Activated T-helper 1 cell treated with anti-CD3 and anti-CD28 coated beads, Interleukin-12 subunit alpha, Interleukin-12 subunit beta, Interleukin-2, Interleukin-4 antibody, amounts not matched to agents 30 ng/mL and 10 ng/mL and 1 ng/mL, durations not matched to agents 14 hours and 24 hours and 36 hours (primary cell): ENCODE measurements around the gene KANSL3. TPM values are rescaled to one million over a fixed set of nuclear protein-coding genes. Genes with fewer than 3 reads are reported as not detected.

Experiments used
- DNase-seq: peaks from one replicate; pipeline ENCODE4 v3.0.0; 2021; ENCODE audit warnings: low spot score
- H3K27ac Mint-ChIP-seq: one replicate; pipeline ENCODE4 v1.8.0; 2021; ENCODE audit warnings: mild to moderate bottlenecking, mixed read lengths
- H3K27me3 Mint-ChIP-seq: one replicate; pipeline ENCODE4 v1.8.0; 2022; ENCODE audit warnings: mild to moderate bottlenecking, moderate library complexity, mixed read lengths; ENCODE audit not compliant: insufficient read depth
- H3K36me3 Mint-ChIP-seq: one replicate; pipeline ENCODE4 v1.8.0; 2021; ENCODE audit warnings: low read depth, mixed read lengths
- H3K4me1 Mint-ChIP-seq: one replicate; pipeline ENCODE4 v1.8.0; 2021; ENCODE audit warnings: low read depth, mixed read lengths
- H3K4me3 Mint-ChIP-seq: one replicate; pipeline ENCODE4 v1.8.0; 2021; ENCODE audit warnings: mild to moderate bottlenecking, moderate library complexity, mixed read lengths
- H3K9me3 Mint-ChIP-seq: one replicate; pipeline ENCODE4 v1.8.0; 2021; ENCODE audit warnings: mixed read lengths
- intact Hi-C: fragments of 100-400 bp; cut with micrococcal nuclease; formaldehyde crosslinking; loops from one replicate; pipeline ENCODE4 v1.15.1; 2024
- total RNA-seq: library from RNA; stranded (reverse); gene quantifications from 2 replicates; pipeline ENCODE4 v1.2.3, GENCODE V29; 2022

The KANSL3 gene
- total RNA-seq, 1 donor from 2014 or later = 55.0 TPM

GRCh38 chr2:96616535-96616934, 21.6 kb downstream of the KANSL3 start:
- H3K27ac Mint-ChIP-seq = peak overlapping the region; percentile 90
- peaks cover 34% of the 10 kb centered on the region for H3K4me1 Mint-ChIP-seq
- H3K27me3 Mint-ChIP-seq = no peaks in the 10 kb centered on the region
- DNase-seq = no peak
- no peaks in the 10 kb centered on the region for H3K9me3 Mint-ChIP-seq
- intact Hi-C loops = loop anchor here (2.0 to 5.0 kb wide), 3 partner anchors 20 to 146 kb away; partner anchors contain the start of genes ARID5A and CNNM4
- H3K4me3 Mint-ChIP-seq = peak overlapping the region; percentile 6
- H3K36me3 Mint-ChIP-seq = peaks cover 51% of the 10 kb centered on the region

- intact Hi-C loops = loop anchor here (2.0 to 5.0 kb wide), 3 partner anchors 21 to 146 kb away; partner anchors contain the start of genes ARID5A and CNNM4
- no peaks in the 10 kb centered on the region for H3K27me3 Mint-ChIP-seq
- peaks cover 55% of the 10 kb centered on the region for H3K36me3 Mint-ChIP-seq
- H3K9me3 Mint-ChIP-seq = no peaks in the 10 kb centered on the region
- H3K4me1 Mint-ChIP-seq = peaks cover 34% of the 10 kb centered on the region
- no peak overlapping the region for H3K4me3 Mint-ChIP-seq
- DNase-seq = no peak
- peak overlapping the region; percentile 90 for H3K27ac Mint-ChIP-seq
These were observed 22.0 kb downstream of the KANSL3 start for GRCh38 chr2:96616128-96616527.

- intact Hi-C loops = no loop called here
- Mint-ChIP-seq H3K9me3 (no peaks in the 10 kb centered on the region), H3K27me3 (no peaks in the 10 kb centered on the region), H3K4me3 (no peak overlapping the region), H3K36me3 (peaks cover 77% of the 10 kb centered on the region), H3K27ac (peak overlapping the region; percentile 35), H3K4me1 (peaks cover 25% of the 10 kb centered on the region)
- DNase-seq = no peak
These were observed 29.4 kb downstream of the KANSL3 start for GRCh38 chr2:96608469-96609455.

GRCh38 chr2:96604104-96604503, 34.0 kb downstream of the KANSL3 start:
- no peak overlapping the region for H3K27ac Mint-ChIP-seq
- H3K36me3 Mint-ChIP-seq = peaks cover 75% of the 10 kb centered on the region
- intact Hi-C loops = loop anchor here (5.0 kb wide), 1 partner anchor 33 kb away; the partner anchor contains the start of gene KANSL3
- no peak for DNase-seq
- no peaks in the 10 kb centered on the region for H3K27me3 Mint-ChIP-seq
- no peaks in the 10 kb centered on the region for H3K9me3 Mint-ChIP-seq
- H3K4me1 Mint-ChIP-seq = peaks cover 54% of the 10 kb centered on the region
- H3K4me3 Mint-ChIP-seq = no peak overlapping the region

- peaks cover 41% of the 10 kb centered on the region for H3K4me1 Mint-ChIP-seq
- H3K9me3 Mint-ChIP-seq = no peaks in the 10 kb centered on the region
- no peaks in the 10 kb centered on the region for H3K27me3 Mint-ChIP-seq
- intact Hi-C loops = loop anchor here (5.0 kb wide), 1 partner anchor 35 kb away; the partner anchor contains the start of gene KANSL3
- no peak for DNase-seq
- peaks cover 68% of the 10 kb centered on the region for H3K36me3 Mint-ChIP-seq
- no peak overlapping the region for H3K4me3 Mint-ChIP-seq
- H3K27ac Mint-ChIP-seq = peak overlapping the region; percentile 47
These were observed 35.7 kb downstream of the KANSL3 start for GRCh38 chr2:96602330-96602823.

GRCh38 chr2:96601382-96602292, 36.5 kb downstream of the KANSL3 start:
- H3K4me1 Mint-ChIP-seq = peaks cover 42% of the 10 kb centered on the region
- H3K27me3 Mint-ChIP-seq = no peaks in the 10 kb centered on the region
- DNase-seq = no peak
- H3K4me3 Mint-ChIP-seq = peak overlapping the region; percentile 48
- H3K36me3 Mint-ChIP-seq = peaks cover 67% of the 10 kb centered on the region
- no peaks in the 10 kb centered on the region for H3K9me3 Mint-ChIP-seq
- intact Hi-C loops = loop anchor here (1.0 to 5.0 kb wide), 2 partner anchors 8 to 36 kb away; partner anchors contain the start of gene KANSL3
- H3K27ac Mint-ChIP-seq = peak overlapping the region; percentile 80

- Mint-ChIP-seq H3K27ac (peak overlapping the region; percentile 29), H3K4me1 (peaks cover 48% of the 10 kb centered on the region)
These were observed 38.2 kb downstream of the KANSL3 start for GRCh38 chr2:96599941-96600340.

GRCh38 chr2:96596596-96596995, 41.5 kb downstream of the KANSL3 start:
- Mint-ChIP-seq H3K4me1 (peaks cover 65% of the 10 kb centered on the region), H3K4me3 (no peak overlapping the region), H3K27ac (peak overlapping the region; percentile 33), H3K27me3 (no peaks in the 10 kb centered on the region), H3K9me3 (no peaks in the 10 kb centered on the region), H3K36me3 (peaks cover 72% of the 10 kb centered on the region)
- DNase-seq = no peak
- intact Hi-C loops = no loop called here

More at GRCh38 chr2:96599941-96600340, 38.2 kb downstream of the KANSL3 start:
- Mint-ChIP-seq H3K36me3 (peaks cover 59% of the 10 kb centered on the region), H3K4me3 (no peak overlapping the region), H3K9me3 (no peaks in the 10 kb centered on the region), H3K27me3 (no peaks in the 10 kb centered on the region)
- intact Hi-C loops = loop anchor here (5.0 kb wide), 1 partner anchor 37 kb away; the partner anchor contains the start of gene KANSL3
- no peak for DNase-seq

GRCh38 chr2:96594691-96595152, 43.4 kb downstream of the KANSL3 start:
- peak; percentile 38 for DNase-seq
- no peaks in the 10 kb centered on the region for H3K9me3 Mint-ChIP-seq
- intact Hi-C loops = loop anchor here (1.0 kb wide), 1 partner anchor 23 kb away; no protein-coding TSS in a partner anchor
- peak overlapping the region; percentile 91 for H3K27ac Mint-ChIP-seq
- no peaks in the 10 kb centered on the region for H3K27me3 Mint-ChIP-seq
- peak overlapping the region; percentile 43 for H3K4me3 Mint-ChIP-seq
- peaks cover 51% of the 10 kb centered on the region for H3K4me1 Mint-ChIP-seq
- peaks cover 60% of the 10 kb centered on the region for H3K36me3 Mint-ChIP-seq

- Mint-ChIP-seq H3K9me3 (no peaks in the 10 kb centered on the region), H3K4me3 (peak overlapping the region; percentile 43), H3K27ac (peak overlapping the region; percentile 91), H3K36me3 (peaks cover 61% of the 10 kb centered on the region), H3K27me3 (no peaks in the 10 kb centered on the region), H3K4me1 (peaks cover 55% of the 10 kb centered on the region)
- intact Hi-C loops = loop anchor here (1.0 kb wide), 1 partner anchor 23 kb away; no protein-coding TSS in a partner anchor
- no peak for DNase-seq
These were observed 43.8 kb downstream of the KANSL3 start for GRCh38 chr2:96594282-96594681.

- peaks cover 60% of the 10 kb centered on the region for H3K36me3 Mint-ChIP-seq
- H3K4me1 Mint-ChIP-seq = peaks cover 62% of the 10 kb centered on the region
- H3K27me3 Mint-ChIP-seq = no peaks in the 10 kb centered on the region
- DNase-seq = no peak
- no peaks in the 10 kb centered on the region for H3K9me3 Mint-ChIP-seq
- intact Hi-C loops = no loop called here
- H3K4me3 Mint-ChIP-seq = no peak overlapping the region
- no peak overlapping the region for H3K27ac Mint-ChIP-seq
These were observed 46.6 kb downstream of the KANSL3 start for GRCh38 chr2:96591494-96591893.

GRCh38 chr2:96591054-96591453, 47.1 kb downstream of the KANSL3 start:
- Mint-ChIP-seq H3K9me3 (no peaks in the 10 kb centered on the region), H3K27ac (no peak overlapping the region), H3K27me3 (no peaks in the 10 kb centered on the region), H3K36me3 (peaks cover 57% of the 10 kb centered on the region), H3K4me1 (peaks cover 62% of the 10 kb centered on the region), H3K4me3 (no peak overlapping the region)
- no peak for DNase-seq
- intact Hi-C loops = no loop called here
